Neuronal stem cell (in vitro differentiated cells): ENCODE measurements around the gene GYS1.

Experiments used
- DNase-seq: peaks from one replicate; pipeline ENCODE4 v3.0.0-alpha.2; 2013; ENCODE audit warnings: low spot score
- H2AFZ ChIP-seq: one replicate; pipeline ENCODE4 v1.6.1; 2013; ENCODE audit warnings: mild to moderate bottlenecking, low read length, inconsistent platforms
- H2AK5ac ChIP-seq: 2 replicates; pipeline ENCODE4 v1.6.1; 2013; ENCODE audit warnings: low read depth, mild to moderate bottlenecking, inconsistent platforms, low read length, moderate library complexity, mixed read lengths
- H2BK120ac ChIP-seq: 2 replicates; pipeline ENCODE4 v1.6.1; 2013; ENCODE audit warnings: low read depth, mild to moderate bottlenecking, inconsistent platforms, low read length, moderate library complexity, mixed read lengths
- H2BK12ac ChIP-seq: one replicate; pipeline ENCODE4 v1.6.1; 2013; ENCODE audit warnings: low read length, inconsistent platforms
- H2BK15ac ChIP-seq: 2 replicates; pipeline ENCODE4 v1.6.1; 2013; ENCODE audit warnings: mild to moderate bottlenecking, low read length, inconsistent platforms, mixed read lengths
- H2BK5ac ChIP-seq: one replicate; pipeline ENCODE4 v1.6.1; 2013; ENCODE audit warnings: inconsistent platforms, mild to moderate bottlenecking, low read length, moderate library complexity
- H3K14ac ChIP-seq: one replicate; pipeline ENCODE4 v1.6.1; 2013; ENCODE audit warnings: low read length, inconsistent platforms
- H3K18ac ChIP-seq: 2 replicates; pipeline ENCODE4 v1.6.1; 2013; ENCODE audit warnings: low read length, inconsistent platforms
- H3K23ac ChIP-seq: 2 replicates; pipeline ENCODE4 v1.6.1; 2013; ENCODE audit warnings: low read depth, mild to moderate bottlenecking, mixed read lengths, low read length, inconsistent platforms; ENCODE audit not compliant: poor library complexity
- H3K27ac ChIP-seq: replicated peaks from 3 replicates; pipeline ENCODE4 v1.5.1; 2013; ENCODE audit warnings: low read length, inconsistent platforms
- H3K27me3 ChIP-seq, 3 experiments: 2 replicates each; pipeline ENCODE4 v1.6.1; 2013; ENCODE audit warnings: low read length in 3 of 3, mild to moderate bottlenecking in 2 of 3, inconsistent platforms in 1 of 3, low read depth in 1 of 3, mixed read lengths in 1 of 3, moderate library complexity in 1 of 3; ENCODE audit not compliant: control insufficient read depth in 3 of 3, insufficient read depth in 3 of 3
- H3K36me3 ChIP-seq, 2 donors: replicated peaks in 1 of 2; 2 replicates each; pipeline ENCODE4 v1.6.1; 2013; ENCODE audit warnings: low read length in 2 of 2; ENCODE audit not compliant: control insufficient read depth in 2 of 2, insufficient read depth in 2 of 2
- H3K4ac ChIP-seq: 2 replicates; pipeline ENCODE4 v1.6.1; 2013; ENCODE audit warnings: inconsistent platforms, mild to moderate bottlenecking, low read length, moderate library complexity
- H3K4me1 ChIP-seq, 2 donors: 1 replicate in 1 of 2; 2 replicates in 1 of 2; pipeline ENCODE4 v1.6.1; 2013; ENCODE audit warnings: low read length in 2 of 2, low read depth in 1 of 2; ENCODE audit not compliant: control insufficient read depth in 2 of 2, insufficient read depth in 1 of 2
- H3K4me2 ChIP-seq: one replicate; pipeline ENCODE4 v1.6.1; 2013; ENCODE audit warnings: mild to moderate bottlenecking, low read length, inconsistent platforms; ENCODE audit not compliant: insufficient read depth, poor library complexity, severe bottlenecking
- H3K4me3 ChIP-seq, 2 donors: 2 replicates each; pipeline ENCODE4 v1.5.1; 2013; ENCODE audit warnings: low read length in 2 of 2, mild to moderate bottlenecking in 2 of 2, inconsistent platforms in 1 of 2, moderate library complexity in 1 of 2
- H3K79me1 ChIP-seq: one replicate; pipeline ENCODE4 v1.6.1; 2013; ENCODE audit warnings: low read depth, mild to moderate bottlenecking, inconsistent platforms, low read length, moderate library complexity
- H3K9ac ChIP-seq: one replicate; pipeline ENCODE4 v1.6.1; 2013; ENCODE audit warnings: mild to moderate bottlenecking, low read depth, low read length, inconsistent platforms; ENCODE audit not compliant: poor library complexity
- H3K9me3 ChIP-seq, 2 donors: replicated peaks in 1 of 2; 2 replicates each; pipeline versions ENCODE3 to v1.6.1; 2013; ENCODE audit warnings: low read length in 2 of 2, mild to moderate bottlenecking in 2 of 2, inconsistent platforms in 1 of 2, low read depth in 1 of 2, mixed read lengths in 1 of 2, moderate library complexity in 1 of 2; ENCODE audit not compliant: control insufficient read depth in 2 of 2, insufficient read depth in 1 of 2
- H4K8ac ChIP-seq: one replicate; pipeline ENCODE4 v1.6.1; 2013; ENCODE audit warnings: low read depth, mild to moderate bottlenecking, inconsistent platforms, low read length, moderate library complexity
- H4K91ac ChIP-seq: one replicate; pipeline ENCODE4 v1.6.1; 2013; ENCODE audit warnings: low read length, low read depth, mild to moderate bottlenecking, inconsistent platforms; ENCODE audit not compliant: poor library complexity
- WGBS, 2 donors: extraction: QIAGEN DNeasy Blood & Tissue Kit; methylation state at CpG; one replicate each; pipeline ENCODE4 v1.1.7; 2013; ENCODE audit warnings: missing lambda C conversion rate in 2 of 2, mixed read lengths in 1 of 2; ENCODE audit not compliant: insufficient read length in 2 of 2, insufficient replicate concordance in 1 of 2; ENCODE audit errors: extremely low coverage in 2 of 2; 5-methylcytosine and 5-hydroxymethylcytosine counted together

GYS1 gene

DNA sequence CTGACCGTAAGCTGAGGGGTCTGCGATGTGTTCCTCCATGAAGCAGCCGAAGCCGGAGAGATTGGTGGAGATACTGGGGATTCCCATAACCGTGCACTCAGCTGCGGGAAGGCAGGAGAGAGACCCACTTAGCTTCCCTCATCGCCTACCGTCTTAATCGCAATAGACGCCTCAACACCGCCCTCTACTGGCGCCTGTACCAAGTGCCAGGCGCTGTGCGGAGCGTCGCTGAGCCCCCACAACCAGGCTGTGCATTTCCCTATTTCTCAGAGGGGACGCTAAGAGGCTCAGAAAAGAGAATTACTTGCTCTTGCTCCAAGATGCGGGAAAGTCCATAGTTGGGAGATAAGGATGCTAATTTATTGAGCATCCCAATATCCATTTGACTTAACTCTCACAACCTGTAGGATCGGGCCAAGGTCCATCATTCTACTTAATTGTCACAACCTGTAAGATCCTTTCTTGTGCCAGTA lies 22.1 kb downstream of the GYS1 start:
- H4K91ac ChIP-seq = no peak overlapping the region
- no CpG with 5 or more reads among the region's 19 CpGs for WGBS, 2 donors
- no peak overlapping the region for H2AK5ac ChIP-seq

GRCh38 chr19:48970139-48970766 lies 22.9 kb downstream of the GYS1 start:
- peak overlapping the region; percentile 21 for H2AK5ac ChIP-seq
- H3K9ac ChIP-seq = no peak overlapping the region
- no peak overlapping the region for H3K18ac ChIP-seq
- peak overlapping the region; percentile 61 for H2AFZ ChIP-seq
- no peaks in the 10 kb centered on the region for H3K27me3 ChIP-seq
- no peak overlapping the region for H4K8ac ChIP-seq
- H3K4me3 ChIP-seq = no peak overlapping the region
- H3K14ac ChIP-seq = no peak overlapping the region
- no peak overlapping the region for H3K23ac ChIP-seq
- peaks cover 3% of the 10 kb centered on the region for H3K79me1 ChIP-seq
- H3K4me2 ChIP-seq = no peak overlapping the region
- H3K4ac ChIP-seq = no peak overlapping the region
- no peak overlapping the region for H2BK5ac ChIP-seq
- H3K4me1 ChIP-seq = peaks cover 2% of the 10 kb centered on the region in 2 donors
- no peak overlapping the region for H3K27ac ChIP-seq
- no peak overlapping the region for H4K91ac ChIP-seq
- peaks cover 36 to 74% of the 10 kb centered on the region in 2 donors for H3K36me3 ChIP-seq
- no peak overlapping the region for H2BK120ac ChIP-seq
- H2BK15ac ChIP-seq = no peak overlapping the region
- no CpG with 5 or more reads among the region's 23 CpGs for WGBS, 2 donors
- peaks cover 0 to 8% of the 10 kb centered on the region in 2 donors for H3K9me3 ChIP-seq
- no peak for DNase-seq
- H2BK12ac ChIP-seq = no peak overlapping the region

More for the DNA sequence above, 22.1 kb downstream of the GYS1 start:
- H3K4me3 ChIP-seq = no peak overlapping the region
- H3K27ac ChIP-seq = no peak overlapping the region
- peak overlapping the region; percentile 61 for H2AFZ ChIP-seq
- peak; percentile 82 for DNase-seq
- H3K4ac ChIP-seq = no peak overlapping the region
- H3K27me3 ChIP-seq = no peaks in the 10 kb centered on the region
- no peak overlapping the region for H3K9ac ChIP-seq
- H3K23ac ChIP-seq = no peak overlapping the region
- no peak overlapping the region for H2BK120ac ChIP-seq
- H3K4me1 ChIP-seq = peaks cover 2% of the 10 kb centered on the region in 2 donors
- no peaks in the 10 kb centered on the region for H3K79me1 ChIP-seq
- H3K9me3 ChIP-seq = peaks cover 0 to 8% of the 10 kb centered on the region in 2 donors
- H2BK12ac ChIP-seq = no peak overlapping the region
- no peak overlapping the region for H3K4me2 ChIP-seq
- no peak overlapping the region for H4K8ac ChIP-seq
- H2BK5ac ChIP-seq = no peak overlapping the region
- no peak overlapping the region for H3K14ac ChIP-seq
- H3K18ac ChIP-seq = no peak overlapping the region
- H2BK15ac ChIP-seq = no peak overlapping the region
- peaks cover 36 to 76% of the 10 kb centered on the region in 2 donors for H3K36me3 ChIP-seq

GRCh38 chr19:48969276-48970138 lies 23.6 kb downstream of the GYS1 start:
- peak overlapping the region; percentile 59 for H3K23ac ChIP-seq
- no peak overlapping the region for H3K14ac ChIP-seq
- H3K9ac ChIP-seq = no peak overlapping the region
- peaks cover 2 to 4% of the 10 kb centered on the region in 2 donors for H3K4me1 ChIP-seq
- no peak overlapping the region for H4K91ac ChIP-seq
- H3K18ac ChIP-seq = no peak overlapping the region
- H3K9me3 ChIP-seq = peaks cover 0 to 8% of the 10 kb centered on the region in 2 donors
- H3K79me1 ChIP-seq = peaks cover 3% of the 10 kb centered on the region
- no peak overlapping the region for H2AFZ ChIP-seq
- H2BK15ac ChIP-seq = no peak overlapping the region
- no peak overlapping the region for H3K27ac ChIP-seq
- no peak overlapping the region for H2BK120ac ChIP-seq
- peaks cover 34 to 72% of the 10 kb centered on the region in 2 donors for H3K36me3 ChIP-seq
- no peaks in the 10 kb centered on the region for H3K27me3 ChIP-seq
- no peak overlapping the region for H2BK5ac ChIP-seq
- H3K4ac ChIP-seq = no peak overlapping the region
- no peak overlapping the region for H2BK12ac ChIP-seq
- no peak overlapping the region for H3K4me2 ChIP-seq
- no CpG with 5 or more reads among the region's 45 CpGs for WGBS, 2 donors
- H3K4me3 ChIP-seq = peak overlapping the region in 1 of 2 donors; percentile 9
- H4K8ac ChIP-seq = no peak overlapping the region
- H2AK5ac ChIP-seq = peak overlapping the region; percentile 35
- no peak for DNase-seq

DNA sequence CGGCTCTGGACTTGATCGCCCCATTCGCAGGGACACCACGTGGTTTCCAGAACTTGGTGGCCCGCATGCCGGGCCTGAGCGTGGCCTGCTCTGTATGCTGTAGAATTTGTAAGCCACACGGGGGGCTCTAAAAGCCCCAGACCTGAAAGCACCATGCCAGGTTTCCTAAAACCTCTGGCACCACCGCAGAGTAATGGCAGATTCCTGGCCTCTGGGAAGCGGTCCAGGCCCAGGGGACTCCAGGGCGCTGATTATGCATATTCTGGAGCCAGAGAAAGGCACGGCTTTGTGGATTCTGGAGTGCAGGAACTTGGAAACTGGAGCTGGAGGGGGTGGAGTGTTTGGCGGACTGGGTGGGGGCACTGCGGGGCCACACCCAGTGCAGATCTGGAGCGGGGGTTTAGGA lies 24.3 kb downstream of the GYS1 start:
- no peak overlapping the region for H3K4me3 ChIP-seq
- no peak overlapping the region for H3K23ac ChIP-seq
- H2BK15ac ChIP-seq = no peak overlapping the region
- no peak overlapping the region for H3K18ac ChIP-seq
- H3K36me3 ChIP-seq = peaks cover 27 to 65% of the 10 kb centered on the region in 2 donors
- H3K27ac ChIP-seq = no peak overlapping the region
- peaks cover 3% of the 10 kb centered on the region for H3K79me1 ChIP-seq
- H3K4ac ChIP-seq = no peak overlapping the region
- no peak overlapping the region for H2AFZ ChIP-seq
- no peak overlapping the region for H4K91ac ChIP-seq
- H2BK5ac ChIP-seq = no peak overlapping the region
- no peak overlapping the region for H2BK120ac ChIP-seq
- H3K14ac ChIP-seq = no peak overlapping the region
- no peak for DNase-seq
- H3K9ac ChIP-seq = no peak overlapping the region
- H2AK5ac ChIP-seq = no peak overlapping the region
- no peak overlapping the region for H4K8ac ChIP-seq
- WGBS, 2 donors = no CpG with 5 or more reads among the region's 15 CpGs
- H3K4me1 ChIP-seq = peaks cover 8 to 11% of the 10 kb centered on the region in 2 donors
- no peak overlapping the region for H2BK12ac ChIP-seq
- H3K27me3 ChIP-seq = no peaks in the 10 kb centered on the region
- H3K4me2 ChIP-seq = no peak overlapping the region
- H3K9me3 ChIP-seq = peaks cover 0 to 8% of the 10 kb centered on the region in 2 donors
